ENCODE data around the gene RPS16. TPM values are rescaled to one million over a fixed set of nuclear protein-coding genes. Genes with fewer than 3 reads are reported as not detected.

Gene RPS16
- total RNA-seq, 1 donor from 2014 or later, result 668 TPM

DNA sequence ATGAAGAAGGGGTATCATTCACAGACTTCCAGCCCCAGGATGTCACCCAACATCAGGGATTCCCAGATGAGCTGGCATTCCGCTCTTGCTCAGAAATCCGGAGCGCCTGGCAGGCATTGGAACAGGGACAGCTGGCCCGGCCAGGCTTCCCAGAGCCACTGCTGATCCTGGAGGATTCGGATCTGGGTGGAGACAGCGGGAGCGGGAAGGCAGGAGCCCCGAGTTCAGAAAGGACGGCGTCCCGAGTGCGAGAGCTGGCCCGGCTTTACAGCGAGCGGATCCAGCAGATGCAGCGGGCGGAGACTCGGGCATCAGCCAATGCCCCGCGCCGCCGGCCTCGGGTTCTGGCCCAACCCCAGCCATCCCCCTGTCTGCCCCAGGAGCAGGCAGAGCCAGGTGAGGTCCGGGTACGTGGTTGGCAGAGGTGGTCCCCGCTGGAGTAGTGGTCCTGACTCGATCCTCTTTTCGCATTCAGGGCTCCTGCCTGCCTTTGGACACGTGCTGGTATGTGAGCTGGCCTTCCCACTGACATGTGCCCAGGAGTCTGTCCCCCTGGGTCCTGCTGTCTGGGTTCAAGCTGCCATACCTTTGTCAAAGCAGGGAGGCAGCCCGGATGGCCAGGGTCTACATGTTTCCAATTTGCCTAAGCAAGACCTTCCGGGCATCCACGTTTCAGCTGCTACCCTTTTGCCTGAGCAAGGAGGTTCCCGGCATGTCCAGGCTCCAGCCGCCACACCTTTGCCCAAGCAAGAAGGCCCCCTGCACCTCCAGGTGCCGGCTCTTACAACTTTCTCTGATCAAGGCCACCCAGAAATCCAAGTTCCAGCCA lies 12.3 kb downstream of the RPS16 start:
- DNase-seq (ENCODE audit: low spot score), result no peak
- no peak for ATAC-seq

GRCh38 chr19:39422020-39422419 lies 13.7 kb downstream of the RPS16 start:
- DNase-seq (ENCODE audit: low spot score) (no peak), ATAC-seq (no peak)

DNA sequence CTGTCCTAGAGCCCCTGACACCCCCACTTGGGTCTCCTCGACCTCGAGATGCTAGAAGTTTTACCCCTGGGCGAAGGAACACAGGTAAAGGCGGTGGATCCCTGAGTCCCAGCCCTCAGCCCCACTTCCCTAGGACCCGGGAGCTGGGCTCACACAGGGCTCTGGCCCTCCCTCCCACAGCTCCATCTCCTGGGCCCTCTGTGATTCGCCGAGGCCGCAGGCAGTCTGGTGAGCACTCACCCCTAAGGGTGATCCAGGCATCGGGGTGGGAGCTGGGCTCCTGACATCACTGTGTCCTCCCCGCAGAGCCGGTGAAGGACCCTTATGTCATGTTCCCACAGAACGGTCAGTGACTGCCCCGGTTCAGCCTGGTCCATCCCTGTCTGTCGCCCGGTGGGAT lies 15.0 kb downstream of the RPS16 start:
- DNase-seq (ENCODE audit: low spot score) (no peak), ATAC-seq (no peak)

GRCh38 chr19:39419003-39419402 lies 16.7 kb downstream of the RPS16 start:
- no peak for ATAC-seq
- DNase-seq (ENCODE audit: low spot score), result no peak

DNA sequence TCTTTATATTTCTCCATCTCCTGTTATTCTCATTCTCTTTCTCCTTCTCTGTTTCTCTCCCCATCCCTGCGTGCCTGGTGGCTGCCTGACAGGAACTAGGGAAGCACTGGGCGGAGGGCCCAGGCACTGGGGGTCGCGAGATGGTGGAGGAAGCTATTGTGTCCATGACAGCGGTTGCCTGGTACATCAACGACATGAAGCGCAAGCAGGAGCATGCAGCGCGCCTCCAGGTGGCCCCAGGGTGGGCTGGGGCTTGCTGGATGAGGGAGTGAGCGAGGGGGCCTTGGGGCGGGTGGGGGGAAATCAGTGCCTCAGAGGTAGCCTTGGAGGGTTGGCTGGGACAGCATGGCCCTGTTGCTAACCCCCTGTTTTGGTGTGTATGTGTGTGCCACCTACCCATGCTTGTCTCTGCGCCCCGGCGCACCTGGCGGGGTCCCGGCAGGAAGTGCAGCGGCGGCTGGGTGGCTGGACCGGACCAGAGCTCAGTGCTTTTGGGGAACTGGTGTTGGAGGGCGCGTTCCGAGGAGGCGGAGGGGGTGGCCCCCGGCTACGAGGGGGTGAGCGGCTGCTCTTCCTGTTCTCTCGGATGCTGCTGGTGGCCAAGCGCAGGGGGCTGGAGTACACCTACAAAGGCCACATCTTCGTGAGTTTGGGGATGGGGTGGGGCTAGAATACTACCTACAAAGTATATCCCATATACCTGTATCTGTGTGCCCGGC lies 18.1 kb downstream of the RPS16 start:
- ATAC-seq, result no peak
- DNase-seq (ENCODE audit: low spot score), result no peak

DNA sequence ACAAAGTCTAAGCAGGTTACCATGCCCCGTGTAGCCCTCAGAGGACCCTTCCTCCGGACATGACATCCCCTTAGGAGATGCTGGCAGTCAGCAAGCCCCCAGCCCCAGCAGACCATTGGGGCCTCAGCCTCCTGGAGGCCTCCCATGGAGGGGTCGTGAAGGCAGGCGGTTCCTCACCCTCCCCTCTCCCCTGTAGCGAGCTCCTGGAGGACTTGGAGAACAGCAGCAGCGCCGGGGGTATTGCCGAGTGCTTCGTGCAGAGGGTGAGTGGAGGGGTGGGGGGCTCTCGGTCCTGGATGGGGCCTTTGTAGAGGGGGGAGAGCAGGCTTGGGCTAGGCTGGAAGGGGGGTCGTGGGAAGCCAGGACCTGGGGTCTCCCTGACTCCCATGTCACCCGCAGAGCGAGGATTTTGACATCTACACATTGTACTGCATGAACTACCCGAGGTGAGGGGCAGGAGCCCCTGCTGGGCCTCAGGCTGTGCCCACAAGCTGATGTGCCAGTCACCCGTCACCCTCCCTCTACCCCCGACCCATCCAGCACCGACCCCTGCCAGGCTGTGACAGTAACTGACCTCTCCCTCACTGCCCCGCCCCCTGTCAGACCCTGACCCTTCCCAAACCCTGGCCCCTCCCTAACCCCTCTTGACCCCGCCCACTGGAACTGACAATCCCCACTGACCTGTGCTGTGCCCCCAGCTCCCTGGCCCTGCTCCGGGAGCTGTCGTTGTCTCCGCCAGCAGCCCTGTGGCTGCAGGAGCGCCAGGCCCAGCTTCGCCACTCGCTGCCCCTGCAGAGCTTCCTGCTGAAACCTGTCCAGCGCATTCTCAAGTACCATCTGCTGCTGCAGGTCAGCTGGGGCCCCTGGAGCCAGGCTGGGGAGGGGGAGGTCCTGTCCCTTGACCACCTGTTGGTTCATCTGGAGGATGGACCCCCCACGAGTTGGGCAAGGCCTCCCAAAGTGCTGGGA lies 19.3 kb downstream of the RPS16 start:
- ATAC-seq (no peak), DNase-seq (ENCODE audit: low spot score) (no peak)

DNA sequence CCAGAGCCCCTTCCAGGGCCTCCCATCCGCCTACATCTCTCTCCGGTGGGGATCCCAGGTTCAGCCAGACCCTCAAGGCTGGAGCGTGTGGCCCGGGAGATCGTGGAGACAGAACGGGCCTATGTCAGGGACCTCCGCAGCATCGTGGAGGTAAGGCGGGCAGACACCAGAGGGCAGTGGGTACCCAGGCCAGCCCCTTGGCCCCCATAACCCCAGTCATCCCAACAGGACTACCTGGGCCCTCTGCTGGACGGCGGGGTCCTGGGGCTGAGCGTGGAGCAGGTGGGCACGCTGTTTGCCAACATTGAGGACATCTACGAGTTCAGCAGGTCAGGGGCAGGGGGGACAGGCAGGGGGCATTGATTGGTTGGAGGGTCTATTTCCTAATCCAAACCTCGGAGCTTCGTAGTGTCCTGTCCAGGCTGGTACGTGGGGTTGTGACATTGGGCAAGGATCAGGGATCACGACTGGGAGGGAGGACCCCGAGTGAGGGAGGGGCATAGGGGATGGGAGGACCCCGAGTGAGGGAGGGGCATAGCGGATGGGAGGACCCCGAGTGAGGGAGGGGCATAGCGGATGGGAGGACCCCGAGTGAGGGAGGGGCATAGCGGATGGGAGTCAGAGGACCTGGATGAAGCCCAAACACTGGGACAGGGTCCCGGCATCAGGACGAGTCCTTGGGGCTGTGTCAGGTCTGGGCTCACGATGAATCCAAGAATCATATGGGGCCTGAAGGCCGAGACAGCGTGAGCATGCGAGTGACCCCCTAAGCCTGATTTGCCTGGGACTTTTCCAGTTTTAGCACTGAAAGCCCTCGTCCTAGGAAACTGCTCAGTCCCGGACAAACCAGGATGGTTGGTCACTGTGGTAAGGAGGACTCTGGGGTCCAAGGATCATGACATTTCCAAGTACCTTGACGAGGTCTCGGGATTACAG lies 20.4 kb downstream of the RPS16 start:
- no peak for DNase-seq (ENCODE audit: low spot score)
- no peak for ATAC-seq

DNA sequence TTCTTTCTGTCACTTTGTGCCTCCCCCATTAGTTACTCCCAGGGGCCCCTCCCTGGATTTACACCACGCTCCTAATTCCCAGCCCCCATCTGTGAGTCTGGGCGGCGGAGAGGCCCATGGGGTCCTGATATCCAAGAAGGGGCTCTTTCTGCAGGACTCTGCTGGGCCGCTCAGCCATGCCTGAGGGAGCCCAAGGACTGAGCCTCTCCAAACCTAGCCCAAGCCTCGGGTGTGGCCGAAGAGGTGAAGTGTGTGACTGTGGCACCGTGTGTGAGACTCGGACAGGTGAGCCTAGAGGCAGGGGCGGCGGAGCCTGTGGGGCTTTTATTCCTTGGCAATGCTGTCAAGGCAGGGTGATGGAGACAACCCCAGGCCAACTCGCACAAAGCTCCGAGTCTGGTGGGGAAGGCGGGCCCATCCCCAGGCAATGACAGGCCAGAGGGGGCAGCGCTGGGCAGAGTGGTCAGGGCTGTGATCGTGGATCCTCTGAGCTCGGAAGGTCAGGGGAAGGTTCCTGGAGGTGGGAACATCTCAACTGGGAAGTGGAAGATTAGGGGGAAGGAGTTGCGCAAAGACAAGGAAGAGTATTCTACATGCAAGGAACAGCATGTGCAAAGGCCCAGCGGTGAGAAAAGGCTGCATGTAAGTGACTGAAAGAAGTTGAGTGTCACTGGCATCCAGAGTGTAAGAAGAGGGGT lies 21.7 kb downstream of the RPS16 start:
- ATAC-seq (no peak), DNase-seq (ENCODE audit: low spot score) (no peak)

DNA sequence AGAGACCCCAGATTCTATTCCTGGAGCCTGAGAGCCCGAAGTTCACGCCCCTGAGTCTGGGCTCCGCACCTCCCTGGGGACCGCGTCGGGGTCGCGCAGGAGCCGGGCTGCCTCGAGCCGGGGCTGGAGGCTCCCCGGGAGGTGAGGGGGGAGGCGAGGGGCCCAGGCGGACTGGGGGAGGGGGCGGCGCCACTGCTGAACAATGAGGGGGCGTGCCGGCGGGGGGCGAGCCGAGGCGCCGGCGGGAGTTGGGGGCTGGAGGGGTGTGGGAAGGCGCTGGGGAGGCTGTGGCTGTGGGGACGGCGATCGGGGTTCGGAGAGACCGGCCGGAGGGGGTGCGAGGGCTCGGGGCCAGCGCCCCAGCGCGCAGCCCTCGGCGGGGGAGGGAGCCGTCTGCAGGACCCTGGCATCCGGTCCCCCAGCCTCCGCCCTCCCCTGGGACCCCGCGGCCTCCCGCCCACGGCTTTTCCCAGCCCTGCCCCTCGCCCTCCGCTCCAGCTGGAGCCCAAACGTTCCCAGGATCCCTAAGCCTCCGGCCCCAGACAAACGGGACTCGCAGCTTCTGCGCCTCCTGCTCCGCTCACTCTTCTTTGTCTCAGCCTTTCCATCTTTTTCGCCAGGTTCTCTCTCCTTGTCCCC lies 22.4 kb downstream of the RPS16 start:
- no peak for DNase-seq (ENCODE audit: low spot score)
- no peak for ATAC-seq

GRCh38 chr19:39412867-39413271 lies 22.9 kb downstream of the RPS16 start:
- no peak for DNase-seq (ENCODE audit: low spot score)
- ATAC-seq, result no peak

GRCh38 chr19:39412100-39412866 lies 23.5 kb downstream of the RPS16 start, which contains the start of gene PLEKHG2:
Gene PLEKHG2 (plus strand): TSS chr19:39412669. CDS start chr19:39414087, 1,418 bp downstream.
- ATAC-seq, result peak; percentile 55
- peak; percentile 97 for DNase-seq (ENCODE audit: low spot score)

DNA sequence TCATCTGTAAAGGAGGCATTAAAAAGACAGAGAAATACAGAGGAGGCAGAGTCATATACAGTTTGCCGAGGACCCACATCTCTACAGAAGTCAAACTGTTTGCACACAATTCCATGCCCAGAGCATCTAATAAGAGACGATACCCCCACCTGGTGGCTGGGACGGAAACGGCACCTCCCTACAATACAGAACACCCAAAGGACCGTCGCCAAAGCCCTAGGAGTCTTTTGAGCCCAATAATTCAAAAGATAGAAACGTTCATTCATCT lies 24.0 kb downstream of the RPS16 start:
- DNase-seq (ENCODE audit: low spot score) (peak; percentile 89), ATAC-seq (peak; percentile 57)

- peak; percentile 36 for ATAC-seq
These were observed 24.5 kb downstream of the RPS16 start for GRCh38 chr19:39411081-39411831.

DNA sequence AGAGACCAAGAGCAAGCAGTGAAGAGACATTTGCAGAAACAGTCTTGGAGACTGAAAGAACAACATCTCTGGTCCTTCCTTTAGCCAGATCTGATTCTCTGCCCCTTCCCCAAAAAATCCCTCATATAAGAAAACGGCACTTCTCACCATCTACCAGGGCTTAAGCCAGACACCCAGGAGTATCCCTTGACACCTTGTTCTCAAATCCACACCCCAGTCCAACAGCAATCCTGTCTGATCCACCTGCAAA lies 25.0 kb downstream of the RPS16 start:
- DNase-seq (ENCODE audit: low spot score) (no peak), ATAC-seq (no peak)

More at GRCh38 chr19:39411081-39411831, 24.5 kb downstream of the RPS16 start:
- peak; percentile 89 for DNase-seq (ENCODE audit: low spot score)

GRCh38 chr19:39410017-39410830 lies 25.5 kb downstream of the RPS16 start:
- DNase-seq (ENCODE audit: low spot score) (peak; percentile 75), ATAC-seq (peak; percentile 5)

DNA sequence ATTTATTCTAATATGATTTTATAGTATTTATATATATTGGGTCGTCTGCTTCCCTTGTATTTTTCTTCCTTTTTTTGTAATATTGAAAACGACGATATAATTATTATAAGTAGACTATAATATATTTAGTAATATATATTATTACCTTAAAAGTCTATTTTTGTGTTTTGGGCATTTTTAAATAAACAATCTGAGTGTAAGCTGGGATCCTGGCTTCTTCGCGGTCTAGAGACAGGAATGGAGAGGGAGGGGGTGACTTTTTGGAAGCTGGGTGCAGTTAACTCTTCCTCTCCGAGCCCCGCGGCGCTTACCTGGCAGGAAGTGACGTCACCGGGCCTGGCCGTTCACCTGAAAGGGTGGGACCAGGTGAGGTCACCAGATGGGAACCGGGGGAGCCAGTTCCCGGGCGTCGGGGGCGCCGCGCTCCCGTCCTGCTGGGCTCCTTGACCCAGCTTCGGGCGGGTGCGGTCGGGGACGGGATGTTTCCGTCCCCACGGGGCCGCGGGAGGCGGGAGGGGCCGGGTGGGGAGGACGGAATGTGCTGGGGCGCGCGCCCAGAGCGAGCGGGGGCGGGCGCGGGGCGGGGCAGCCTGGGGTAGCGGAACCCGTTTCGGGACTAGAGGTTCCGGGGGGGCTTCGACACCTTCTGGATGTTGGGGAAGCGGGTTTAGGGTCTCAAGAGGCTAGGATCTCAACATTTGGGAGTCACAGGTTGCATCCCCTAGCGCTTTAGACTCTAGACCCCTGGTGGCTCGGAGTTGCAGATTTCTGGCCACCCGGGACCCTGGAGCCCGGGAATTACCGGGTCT lies 26.3 kb downstream of the RPS16 start:
- DNase-seq (ENCODE audit: low spot score), result peak; percentile 96

More for the DNA sequence above, 26.3 kb downstream of the RPS16 start:
- ATAC-seq, result peak; percentile 41
